OCI-LY3 (cell line): ENCODE measurements around the gene BRAT1.

Source experiments
- EZH2phosphoT487 ChIP-seq: fragments of 200-600 bp; shearing (Covaris generic); IDR thresholded peaks from 2 replicates; pipeline ENCODE4 v1.6.1; 2018; ENCODE audit warnings: antibody characterized with exemption, mixed run types, low read depth
- TF ChIP-seq, protein P1 (sequence below): fragments of 200-600, 300-600 bp; sonication (generic); IDR thresholded peaks from 2 replicates; pipeline ENCODE4 v1.5.1; 2014; ENCODE audit warnings: antibody characterized with exemption, low read length, low read depth

DNA sequence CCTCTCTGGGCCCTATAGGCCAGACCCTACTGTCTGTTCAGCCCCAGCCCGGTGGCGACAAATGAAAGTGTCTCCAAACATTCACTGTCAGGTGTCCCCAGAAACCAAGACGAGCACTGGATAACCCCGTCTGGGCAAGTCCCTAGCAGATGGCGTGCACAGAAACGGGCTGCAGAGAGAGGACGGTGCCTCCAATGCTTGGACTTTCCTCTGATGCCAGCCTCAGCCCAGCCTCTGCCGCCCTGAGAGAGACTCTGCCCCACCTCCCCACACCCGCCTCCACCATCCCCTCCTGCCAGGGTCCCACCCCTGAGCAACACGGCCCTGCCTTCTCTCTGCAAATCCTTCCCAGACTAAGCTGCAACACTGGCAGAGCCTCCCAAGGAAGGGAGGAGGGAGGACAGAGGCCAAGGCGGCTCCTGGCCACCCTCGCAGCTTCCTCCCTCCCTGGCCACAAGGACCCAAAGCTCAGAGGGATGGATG lies 43.1 kb downstream of the BRAT1 start:
- TF ChIP-seq, protein P1, sequence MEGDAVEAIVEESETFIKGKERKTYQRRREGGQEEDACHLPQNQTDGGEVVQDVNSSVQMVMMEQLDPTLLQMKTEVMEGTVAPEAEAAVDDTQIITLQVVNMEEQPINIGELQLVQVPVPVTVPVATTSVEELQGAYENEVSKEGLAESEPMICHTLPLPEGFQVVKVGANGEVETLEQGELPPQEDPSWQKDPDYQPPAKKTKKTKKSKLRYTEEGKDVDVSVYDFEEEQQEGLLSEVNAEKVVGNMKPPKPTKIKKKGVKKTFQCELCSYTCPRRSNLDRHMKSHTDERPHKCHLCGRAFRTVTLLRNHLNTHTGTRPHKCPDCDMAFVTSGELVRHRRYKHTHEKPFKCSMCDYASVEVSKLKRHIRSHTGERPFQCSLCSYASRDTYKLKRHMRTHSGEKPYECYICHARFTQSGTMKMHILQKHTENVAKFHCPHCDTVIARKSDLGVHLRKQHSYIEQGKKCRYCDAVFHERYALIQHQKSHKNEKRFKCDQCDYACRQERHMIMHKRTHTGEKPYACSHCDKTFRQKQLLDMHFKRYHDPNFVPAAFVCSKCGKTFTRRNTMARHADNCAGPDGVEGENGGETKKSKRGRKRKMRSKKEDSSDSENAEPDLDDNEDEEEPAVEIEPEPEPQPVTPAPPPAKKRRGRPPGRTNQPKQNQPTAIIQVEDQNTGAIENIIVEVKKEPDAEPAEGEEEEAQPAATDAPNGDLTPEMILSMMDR: no peak
- no peak for TF ChIP-seq EZH2phosphoT487
